Fibroblast of pulmonary artery (primary cell): Measurements from ENCODE around the gene OBSL1.

Source experiments
- DNase-seq: peaks from one replicate; pipeline ENCODE4 v3.0.0-alpha.2; 2010; ENCODE audit warnings: low read depth
- H3K4me3 ChIP-seq: replicated peaks from 2 replicates; pipeline ENCODE4 v1.5.1; 2011; ENCODE audit warnings: low read depth, mild to moderate bottlenecking, control low read depth, low read length, moderate library complexity
- TF ChIP-seq, protein P1 (sequence below): IDR thresholded peaks from 2 replicates; pipeline ENCODE4 v1.5.1; 2011; ENCODE audit warnings: mild to moderate bottlenecking, control low read depth, low read length, inconsistent platforms; ENCODE audit errors: missing control alignments

Gene OBSL1

GRCh38 chr2:219597552-219598307, 26.4 kb upstream of the OBSL1 start, which contains the start of gene STK11IP:
STK11IP (plus strand) TSS chr2:219597857; CDS start chr2:219598120, 263 bp downstream.
- TF ChIP-seq, protein P1, sequence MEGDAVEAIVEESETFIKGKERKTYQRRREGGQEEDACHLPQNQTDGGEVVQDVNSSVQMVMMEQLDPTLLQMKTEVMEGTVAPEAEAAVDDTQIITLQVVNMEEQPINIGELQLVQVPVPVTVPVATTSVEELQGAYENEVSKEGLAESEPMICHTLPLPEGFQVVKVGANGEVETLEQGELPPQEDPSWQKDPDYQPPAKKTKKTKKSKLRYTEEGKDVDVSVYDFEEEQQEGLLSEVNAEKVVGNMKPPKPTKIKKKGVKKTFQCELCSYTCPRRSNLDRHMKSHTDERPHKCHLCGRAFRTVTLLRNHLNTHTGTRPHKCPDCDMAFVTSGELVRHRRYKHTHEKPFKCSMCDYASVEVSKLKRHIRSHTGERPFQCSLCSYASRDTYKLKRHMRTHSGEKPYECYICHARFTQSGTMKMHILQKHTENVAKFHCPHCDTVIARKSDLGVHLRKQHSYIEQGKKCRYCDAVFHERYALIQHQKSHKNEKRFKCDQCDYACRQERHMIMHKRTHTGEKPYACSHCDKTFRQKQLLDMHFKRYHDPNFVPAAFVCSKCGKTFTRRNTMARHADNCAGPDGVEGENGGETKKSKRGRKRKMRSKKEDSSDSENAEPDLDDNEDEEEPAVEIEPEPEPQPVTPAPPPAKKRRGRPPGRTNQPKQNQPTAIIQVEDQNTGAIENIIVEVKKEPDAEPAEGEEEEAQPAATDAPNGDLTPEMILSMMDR = no peak
- peak; percentile 97 for DNase-seq
- H3K4me3 ChIP-seq = peak within 1 kb of the TSS; percentile 75

DNA sequence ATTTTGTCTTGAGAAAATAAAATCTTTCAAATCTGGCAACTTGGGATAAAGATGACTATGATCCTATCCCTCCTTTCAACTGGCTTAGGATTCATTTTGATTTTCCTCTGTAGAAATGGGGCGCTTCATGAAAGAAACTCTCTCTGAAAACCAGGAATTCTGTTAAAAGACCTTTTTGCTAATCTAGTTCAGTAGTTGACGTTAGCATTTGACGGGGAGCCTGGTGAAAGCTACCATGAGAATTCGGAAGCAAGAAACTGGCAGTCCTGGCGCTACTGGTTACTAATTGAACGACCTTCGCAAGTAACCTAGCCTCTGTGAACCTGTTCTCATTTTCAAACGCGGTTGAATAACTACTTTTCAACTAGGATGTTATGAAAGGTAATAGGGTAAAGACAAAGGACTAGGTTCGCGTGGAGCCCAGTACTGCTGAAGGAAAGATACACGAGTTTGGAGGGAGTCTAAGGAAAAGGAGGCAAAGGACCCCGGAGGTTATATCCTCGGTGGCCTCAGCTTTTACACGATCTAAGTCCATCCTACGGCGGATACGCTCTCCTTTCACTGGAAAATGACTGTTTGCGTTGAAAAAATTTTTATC, 25.7 kb upstream of the OBSL1 start:
- H3K4me3 ChIP-seq = peak overlapping the region; percentile 75
- peak; percentile 30 for DNase-seq
- TF ChIP-seq, protein P1 = no peak

- H3K4me3 ChIP-seq = no peak overlapping the region
These were observed 23.9 kb upstream of the OBSL1 start for GRCh38 chr2:219595256-219595655.

GRCh38 chr2:219593154-219593553, 21.8 kb upstream of the OBSL1 start:
- TF ChIP-seq, protein P1 = no peak
- no peak for DNase-seq
- H3K4me3 ChIP-seq = no peak overlapping the region

More at GRCh38 chr2:219595256-219595655, 23.9 kb upstream of the OBSL1 start:
- peak; percentile 64 for DNase-seq
- TF ChIP-seq, protein P1 = peak; percentile 16

GRCh38 chr2:219592736-219593135, 21.4 kb upstream of the OBSL1 start:
- DNase-seq = no peak
- TF ChIP-seq, protein P1 = no peak
- no peak overlapping the region for H3K4me3 ChIP-seq

GRCh38 chr2:219591091-219591490, 19.8 kb upstream of the OBSL1 start:
- TF ChIP-seq, protein P1 = no peak
- DNase-seq = no peak
- H3K4me3 ChIP-seq = no peak overlapping the region

DNA sequence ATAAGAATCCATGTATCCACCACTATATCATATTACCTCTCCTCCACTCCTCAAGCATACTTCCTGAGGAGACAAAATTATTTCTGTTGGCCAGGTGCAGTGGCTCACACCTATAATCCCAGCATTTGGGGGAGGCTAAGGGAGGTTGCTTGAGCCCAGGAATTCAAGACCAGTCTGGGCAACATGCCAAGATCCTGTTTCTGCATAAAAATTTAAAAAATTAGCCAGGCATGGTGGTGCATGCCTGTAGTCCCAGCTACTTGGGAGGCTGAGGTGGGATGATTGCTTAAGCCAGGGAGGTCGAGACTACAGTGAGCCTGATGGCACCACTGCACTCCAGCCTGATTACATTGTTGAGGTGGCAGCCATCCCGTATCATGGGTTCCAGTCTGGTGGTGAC, 10.0 kb upstream of the OBSL1 start:
- TF ChIP-seq, protein P1 = no peak
- no peak for DNase-seq
- H3K4me3 ChIP-seq = no peak overlapping the region
